GM21786 (cell line): ENCODE data around the gene DHDDS.
A peak's percentile ranks its signal among the peaks of the same experiment; 100 is the strongest.
"Not testable (repeated sequence)": the region's sequence is repeated elsewhere in the genome, so short reads cannot be mapped to it uniquely, and the experiment has no call there.

ENCODE experiments used
- ATAC-seq: cut with Tn5 transposase; IDR thresholded peaks from one replicate; pipeline ENCODE4 v1.9.1; 2021; ENCODE audit not compliant: unreplicated experiment

DHDDS gene

GRCh38 chr1:26474818-26475217, 42.7 kb downstream of the DHDDS start:
- no peak for ATAC-seq

GRCh38 chr1:26475989-26476388, 43.9 kb downstream of the DHDDS start:
- no peak for ATAC-seq

- ATAC-seq = no peak
Measured at GRCh38 chr1:26476958-26477357, 44.8 kb downstream of the DHDDS start.

GRCh38 chr1:26477446-26478152, 45.5 kb downstream of the DHDDS start:
- no peak for ATAC-seq

GRCh38 chr1:26478159-26478558, 46.0 kb downstream of the DHDDS start:
- no peak for ATAC-seq

GRCh38 chr1:26478988-26479387, 46.9 kb downstream of the DHDDS start:
- ATAC-seq = no peak

- no peak for ATAC-seq
Measured at GRCh38 chr1:26482921-26483320, 50.8 kb downstream of the DHDDS start.

GRCh38 chr1:26483980-26484379, 51.9 kb downstream of the DHDDS start:
- ATAC-seq = no peak

- ATAC-seq = no peak
Measured at GRCh38 chr1:26490155-26490554, 58.0 kb downstream of the DHDDS start.

GRCh38 chr1:26493267-26493666, 61.1 kb downstream of the DHDDS start:
- ATAC-seq = no peak

- ATAC-seq = no peak
Measured at GRCh38 chr1:26493938-26494337, 61.8 kb downstream of the DHDDS start.

GRCh38 chr1:26496861-26497260, 64.7 kb downstream of the DHDDS start:
- no peak for ATAC-seq

- no peak for ATAC-seq
Measured at GRCh38 chr1:26498894-26499293, 66.8 kb downstream of the DHDDS start.

- peak; percentile 60 for ATAC-seq
Measured at GRCh38 chr1:26500488-26501175, 68.5 kb downstream of the DHDDS start.

- not testable (repeated sequence) for ATAC-seq
Measured at GRCh38 chr1:26510711-26511110, 78.6 kb downstream of the DHDDS start.

- not testable (repeated sequence) for ATAC-seq
Measured at GRCh38 chr1:26515836-26516235, 83.7 kb downstream of the DHDDS start.

GRCh38 chr1:26516987-26517765, 85.1 kb downstream of the DHDDS start:
- ATAC-seq = no peak

GRCh38 chr1:26517766-26518049, 85.6 kb downstream of the DHDDS start:
- no peak for ATAC-seq

GRCh38 chr1:26518355-26518754, 86.2 kb downstream of the DHDDS start:
- no peak for ATAC-seq

GRCh38 chr1:26520339-26520738, 88.2 kb downstream of the DHDDS start:
- ATAC-seq = no peak
